IMR-90 (cell line): ENCODE measurements around the gene CLSTN1.

Experiments used
- CHD1 ChIP-seq: IDR thresholded peaks from 2 replicates; pipeline ENCODE4 v1.6.1; 2012; ENCODE audit warnings: low read depth, low read length, improper control_type of control experiment
- MAZ ChIP-seq: IDR thresholded peaks from 2 replicates; pipeline ENCODE4 v1.6.1; 2012; ENCODE audit warnings: low read depth, mild to moderate bottlenecking, low read length, improper control_type of control experiment, moderate library complexity, borderline replicate concordance
- NFE2L2 ChIP-seq: fragments of 150-350 bp; IDR thresholded peaks from 2 replicates; pipeline ENCODE4 v1.6.1; 2016; ENCODE audit warnings: low read depth, mild to moderate bottlenecking, low read length
- POLR2A ChIP-seq: IDR thresholded peaks from 2 replicates; pipeline ENCODE4 v1.6.1; 2012; ENCODE audit warnings: mild to moderate bottlenecking, low read depth, low read length
- RAD21 ChIP-seq: IDR thresholded peaks from 2 replicates; pipeline ENCODE4 v1.6.1; 2012; ENCODE audit warnings: low read length, improper control_type of control experiment
- TF ChIP-seq, protein P1 (sequence below): conservative IDR thresholded peaks from 2 replicates; pipeline ENCODE4 v1.5.1; 2012; ENCODE audit warnings: mild to moderate bottlenecking, low read depth, low read length, improper control_type of control experiment
- TF ChIP-seq, protein P2 (sequence below): fragments of 150-350 bp; IDR thresholded peaks from 2 replicates; pipeline ENCODE4 v1.6.1; 2017; ENCODE audit warnings: mild to moderate bottlenecking, antibody characterized with exemption, low read length, low read depth
- TF ChIP-seq, protein P3 (sequence below): fragments of 150-350 bp; IDR thresholded peaks from 2 replicates; pipeline ENCODE4 v1.6.1; 2016; ENCODE audit warnings: low read depth, mild to moderate bottlenecking, low read length, moderate library complexity, borderline replicate concordance

DNA sequence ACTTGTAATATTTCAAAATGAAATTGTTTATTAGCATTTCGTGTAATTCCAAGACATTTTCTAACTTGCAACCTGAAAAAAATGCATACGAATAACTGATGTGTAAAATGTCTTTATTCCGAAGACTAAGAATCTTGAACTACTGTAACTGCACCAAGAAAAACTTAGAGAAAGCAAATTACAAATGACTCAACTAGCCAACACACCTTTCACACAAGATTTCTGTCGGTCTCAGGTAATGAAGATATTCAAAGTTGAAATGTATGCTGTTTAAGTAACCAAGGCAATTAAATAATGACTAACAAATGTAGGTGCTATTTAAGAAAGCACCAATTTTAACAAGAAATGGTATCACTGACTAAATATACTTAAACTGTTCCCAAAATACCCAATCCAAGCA, 2.1 kb downstream of the CLSTN1 start:
- no peak for TF ChIP-seq MAZ
- TF ChIP-seq, protein P1, sequence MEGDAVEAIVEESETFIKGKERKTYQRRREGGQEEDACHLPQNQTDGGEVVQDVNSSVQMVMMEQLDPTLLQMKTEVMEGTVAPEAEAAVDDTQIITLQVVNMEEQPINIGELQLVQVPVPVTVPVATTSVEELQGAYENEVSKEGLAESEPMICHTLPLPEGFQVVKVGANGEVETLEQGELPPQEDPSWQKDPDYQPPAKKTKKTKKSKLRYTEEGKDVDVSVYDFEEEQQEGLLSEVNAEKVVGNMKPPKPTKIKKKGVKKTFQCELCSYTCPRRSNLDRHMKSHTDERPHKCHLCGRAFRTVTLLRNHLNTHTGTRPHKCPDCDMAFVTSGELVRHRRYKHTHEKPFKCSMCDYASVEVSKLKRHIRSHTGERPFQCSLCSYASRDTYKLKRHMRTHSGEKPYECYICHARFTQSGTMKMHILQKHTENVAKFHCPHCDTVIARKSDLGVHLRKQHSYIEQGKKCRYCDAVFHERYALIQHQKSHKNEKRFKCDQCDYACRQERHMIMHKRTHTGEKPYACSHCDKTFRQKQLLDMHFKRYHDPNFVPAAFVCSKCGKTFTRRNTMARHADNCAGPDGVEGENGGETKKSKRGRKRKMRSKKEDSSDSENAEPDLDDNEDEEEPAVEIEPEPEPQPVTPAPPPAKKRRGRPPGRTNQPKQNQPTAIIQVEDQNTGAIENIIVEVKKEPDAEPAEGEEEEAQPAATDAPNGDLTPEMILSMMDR, result no peak
- TF ChIP-seq POLR2A, result no peak
- TF ChIP-seq CHD1, result no peak
- TF ChIP-seq, protein P2, sequence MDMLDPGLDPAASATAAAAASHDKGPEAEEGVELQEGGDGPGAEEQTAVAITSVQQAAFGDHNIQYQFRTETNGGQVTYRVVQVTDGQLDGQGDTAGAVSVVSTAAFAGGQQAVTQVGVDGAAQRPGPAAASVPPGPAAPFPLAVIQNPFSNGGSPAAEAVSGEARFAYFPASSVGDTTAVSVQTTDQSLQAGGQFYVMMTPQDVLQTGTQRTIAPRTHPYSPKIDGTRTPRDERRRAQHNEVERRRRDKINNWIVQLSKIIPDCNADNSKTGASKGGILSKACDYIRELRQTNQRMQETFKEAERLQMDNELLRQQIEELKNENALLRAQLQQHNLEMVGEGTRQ, result no peak
- TF ChIP-seq RAD21, result no peak
- TF ChIP-seq, protein P3, sequence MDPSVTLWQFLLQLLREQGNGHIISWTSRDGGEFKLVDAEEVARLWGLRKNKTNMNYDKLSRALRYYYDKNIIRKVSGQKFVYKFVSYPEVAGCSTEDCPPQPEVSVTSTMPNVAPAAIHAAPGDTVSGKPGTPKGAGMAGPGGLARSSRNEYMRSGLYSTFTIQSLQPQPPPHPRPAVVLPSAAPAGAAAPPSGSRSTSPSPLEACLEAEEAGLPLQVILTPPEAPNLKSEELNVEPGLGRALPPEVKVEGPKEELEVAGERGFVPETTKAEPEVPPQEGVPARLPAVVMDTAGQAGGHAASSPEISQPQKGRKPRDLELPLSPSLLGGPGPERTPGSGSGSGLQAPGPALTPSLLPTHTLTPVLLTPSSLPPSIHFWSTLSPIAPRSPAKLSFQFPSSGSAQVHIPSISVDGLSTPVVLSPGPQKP, result no peak
- TF ChIP-seq NFE2L2, result no peak
